Central memory CD4-positive, alpha-beta T cell (primary cell): Measurements from ENCODE around the gene CFAP99.
"Not testable (repeated sequence)": the region's sequence is repeated elsewhere in the genome, so short reads cannot be mapped to it uniquely, and the experiment has no call there.

Experiments used
- DNase-seq: peaks from one replicate; pipeline ENCODE4 v3.0.0; 2022

Gene CFAP99

GRCh38 chr4:2449051-2449450, 30.3 kb downstream of the CFAP99 start:
- no peak for DNase-seq

- no peak for DNase-seq
Measured at GRCh38 chr4:2449511-2450392, 31.0 kb downstream of the CFAP99 start.

- no peak for DNase-seq
Measured at GRCh38 chr4:2450394-2451035, 31.8 kb downstream of the CFAP99 start.

GRCh38 chr4:2451036-2451520, 32.3 kb downstream of the CFAP99 start:
- no peak for DNase-seq

GRCh38 chr4:2451821-2452785, 33.3 kb downstream of the CFAP99 start:
- DNase-seq = no peak

- DNase-seq = no peak
Measured at GRCh38 chr4:2457481-2458295, 38.9 kb downstream of the CFAP99 start.

- no peak for DNase-seq
Measured at GRCh38 chr4:2458546-2459491, 40.1 kb downstream of the CFAP99 start.

- DNase-seq = no peak
Measured at GRCh38 chr4:2459589-2460349, 41.0 kb downstream of the CFAP99 start.

- DNase-seq = no peak
Measured at GRCh38 chr4:2461246-2461960, 42.6 kb downstream of the CFAP99 start.

GRCh38 chr4:2462218-2462991, 43.6 kb downstream of the CFAP99 start:
- DNase-seq = peak; percentile 65

- DNase-seq = no peak
Measured at GRCh38 chr4:2462992-2463762, 44.4 kb downstream of the CFAP99 start.

- no peak for DNase-seq
Measured at GRCh38 chr4:2465032-2465431, 46.3 kb downstream of the CFAP99 start.

GRCh38 chr4:2465544-2465943, 46.8 kb downstream of the CFAP99 start:
- not testable (repeated sequence) for DNase-seq

GRCh38 chr4:2468456-2469191, 49.9 kb downstream of the CFAP99 start, which contains the start of gene RNF4:
RNF4 (plus strand) TSS chr4:2469106; CDS start chr4:2490494, 21,388 bp downstream.
- DNase-seq = peak; percentile 97

- peak; percentile 79 for DNase-seq
Measured at GRCh38 chr4:2469192-2469984, 50.6 kb downstream of the CFAP99 start.

GRCh38 chr4:2470791-2471190, 52.0 kb downstream of the CFAP99 start:
- no peak for DNase-seq
